GM18858 (cell line): Measurements from ENCODE around the gene INPP5D.
"Not testable (repeated sequence)": the region's sequence is repeated elsewhere in the genome, so short reads cannot be mapped to it uniquely, and the experiment has no call there.

Source experiments
- ATAC-seq: cut with Tn5 transposase; IDR thresholded peaks from one replicate; pipeline ENCODE4 v1.9.1; 2021; ENCODE audit not compliant: unreplicated experiment

INPP5D gene

GRCh38 chr2:233059797-233060500 lies at the start of gene INPP5D:
Gene INPP5D, plus strand, starts transcription at chr2:233060342. Its CDS starts 137 bp downstream, at chr2:233060479.
- ATAC-seq, result peak; percentile 33

GRCh38 chr2:233010569-233011267 lies 49.4 kb upstream of the INPP5D start:
- no peak for ATAC-seq

GRCh38 chr2:233011268-233011650 lies 48.9 kb upstream of the INPP5D start:
- no peak for ATAC-seq

- no peak for ATAC-seq
These were observed 48.4 kb upstream of the INPP5D start for GRCh38 chr2:233011702-233012131.

GRCh38 chr2:233012301-233012971 lies 47.7 kb upstream of the INPP5D start:
- ATAC-seq, result no peak

GRCh38 chr2:233013027-233013461 lies 47.1 kb upstream of the INPP5D start, which contains the start of gene NGEF:
Gene NGEF, minus strand, starts transcription at chr2:233013256. Its CDS starts 38,366 bp downstream, at chr2:232974890.
- ATAC-seq, result no peak

- no peak for ATAC-seq
These were observed 46.5 kb upstream of the INPP5D start for GRCh38 chr2:233013650-233014049.

GRCh38 chr2:233015019-233015645 lies 45.0 kb upstream of the INPP5D start:
- ATAC-seq, result no peak

- no peak for ATAC-seq
These were observed 42.2 kb upstream of the INPP5D start for GRCh38 chr2:233017947-233018346.

GRCh38 chr2:233019610-233020009 lies 40.5 kb upstream of the INPP5D start:
- ATAC-seq, result not testable (repeated sequence)

GRCh38 chr2:233020454-233020853 lies 39.7 kb upstream of the INPP5D start:
- no peak for ATAC-seq

GRCh38 chr2:233021771-233022170 lies 38.4 kb upstream of the INPP5D start:
- no peak for ATAC-seq

GRCh38 chr2:233022561-233022960 lies 37.6 kb upstream of the INPP5D start:
- ATAC-seq, result no peak

GRCh38 chr2:233023007-233023760 lies 37.0 kb upstream of the INPP5D start:
- no peak for ATAC-seq

GRCh38 chr2:233023761-233024410 lies 36.3 kb upstream of the INPP5D start:
- ATAC-seq, result no peak

GRCh38 chr2:233025706-233026105 lies 34.4 kb upstream of the INPP5D start:
- ATAC-seq, result no peak

GRCh38 chr2:233026198-233026813 lies 33.8 kb upstream of the INPP5D start:
- ATAC-seq, result no peak

GRCh38 chr2:233029321-233029720 lies 30.8 kb upstream of the INPP5D start:
- no peak for ATAC-seq
